OCI-LY1 (cell line): ENCODE data around the gene SH3GL2.
"Not testable (repeated sequence)": the region's sequence is repeated elsewhere in the genome, so short reads cannot be mapped to it uniquely, and the experiment has no call there.

Source experiments
- H2AFZ ChIP-seq: fragments of 200-600 bp; sonication (generic), shearing (Covaris generic); 2 replicates; pipeline ENCODE4 v1.6.0; 2014; ENCODE audit warnings: antibody characterized with exemption, mild to moderate bottlenecking, low read length
- H3F3A ChIP-seq: fragments of 200-600 bp; sonication (generic), shearing (Covaris generic); 2 replicates; pipeline ENCODE4 v1.6.0; 2014; ENCODE audit warnings: mild to moderate bottlenecking, antibody characterized with exemption, low read length, moderate library complexity; ENCODE audit not compliant: insufficient read depth
- H3K27ac ChIP-seq: fragments of 200-600 bp; sonication (generic); 2 replicates; pipeline ENCODE4 v1.5.1; 2014; ENCODE audit warnings: low read length, mixed run types, mild to moderate bottlenecking, low read depth; ENCODE audit not compliant: poor library complexity, severe bottlenecking
- H3K27me3 ChIP-seq: fragments of 200-600 bp; sonication (generic); 2 replicates; pipeline ENCODE4 v1.6.0; 2014; ENCODE audit warnings: antibody characterized with exemption, mild to moderate bottlenecking, low read length, moderate library complexity; ENCODE audit not compliant: insufficient read depth
- H3K36me3 ChIP-seq: fragments of 200-600 bp; sonication (generic); 2 replicates; pipeline ENCODE4 v1.6.1; 2014; ENCODE audit warnings: mild to moderate bottlenecking, antibody characterized with exemption, low read length, moderate library complexity, mixed read lengths; ENCODE audit not compliant: insufficient read depth
- H3K4me1 ChIP-seq: fragments of 200-600 bp; sonication (generic); 2 replicates; pipeline ENCODE4 v1.5.1; 2014; ENCODE audit warnings: mild to moderate bottlenecking, low read length, moderate library complexity; ENCODE audit not compliant: insufficient read depth, severe bottlenecking
- H3K4me2 ChIP-seq: fragments of 200-600 bp; sonication (generic), shearing (Covaris generic); 2 replicates; pipeline ENCODE4 v1.6.1; 2014; ENCODE audit warnings: low read length
- H3K4me3 ChIP-seq: fragments of 200-600 bp; sonication (generic); 2 replicates; pipeline ENCODE4 v1.5.1; 2014; ENCODE audit warnings: low read length, low read depth, mild to moderate bottlenecking, mixed read lengths; ENCODE audit not compliant: poor library complexity, severe bottlenecking
- H3K79me2 ChIP-seq: fragments of 200-600 bp; shearing (Covaris generic); 2 replicates; pipeline ENCODE4 v1.6.1; 2016; ENCODE audit warnings: mixed run types, low read length, mixed read lengths; ENCODE audit not compliant: insufficient read depth
- H3K9ac ChIP-seq: fragments of 200-600 bp; sonication (generic), shearing (Covaris generic); 2 replicates; pipeline ENCODE4 v1.6.1; 2014; ENCODE audit warnings: mild to moderate bottlenecking, low read length, mixed read lengths
- H3K9me2 ChIP-seq: fragments of 200-600 bp; sonication (generic), shearing (Covaris generic); 2 replicates; pipeline ENCODE4 v1.6.1; 2014; ENCODE audit warnings: low read depth, mild to moderate bottlenecking, low read length, mixed read lengths
- H3K9me3 ChIP-seq: fragments of 200-600 bp; shearing (Covaris generic); 2 replicates; pipeline ENCODE4 v1.6.1; 2014; ENCODE audit warnings: low read length, mixed read lengths
- H4K20me1 ChIP-seq: fragments of 200-600 bp; sonication (generic), shearing (Covaris generic); 2 replicates; pipeline ENCODE4 v1.6.0; 2016; ENCODE audit warnings: mild to moderate bottlenecking, low read length; ENCODE audit not compliant: insufficient read depth
- CTCF ChIP-seq: fragments of 200-600 bp; sonication (generic), shearing (Covaris generic); IDR thresholded peaks from 2 replicates; pipeline ENCODE4 v1.5.1; 2017; ENCODE audit warnings: mild to moderate bottlenecking, antibody characterized with exemption, low read length, moderate library complexity, mixed read lengths
- EZH2 ChIP-seq: fragments of 200-600 bp; sonication (generic), shearing (Covaris generic); IDR thresholded peaks from 2 replicates; pipeline ENCODE4 v1.8.0; 2017; ENCODE audit warnings: borderline replicate concordance, mixed run types, mild to moderate bottlenecking, antibody characterized with exemption, low read length, moderate library complexity, mixed read lengths

SH3GL2 gene

GRCh38 chr9:17761984-17762676 lies 183.3 kb downstream of the SH3GL2 start:
- Histone ChIP-seq H3K4me2 (no peak overlapping the region), H3K27me3 (no peaks in the 10 kb centered on the region), H3K36me3 (no peaks in the 10 kb centered on the region), H3K9me2 (no peaks in the 10 kb centered on the region), H3K4me1 (no peaks in the 10 kb centered on the region), H2AFZ (no peak overlapping the region), H3K9me3 (no peaks in the 10 kb centered on the region), H3K27ac (no peak overlapping the region), H3K79me2 (no peaks in the 10 kb centered on the region), H3K4me3 (no peak overlapping the region), H3K9ac (no peak overlapping the region), H4K20me1 (no peaks in the 10 kb centered on the region), H3F3A (no peaks in the 10 kb centered on the region)
- TF ChIP-seq EZH2 (no peak), CTCF (no peak)

- no peak overlapping the region for H3K9ac ChIP-seq
- no peak for TF ChIP-seq CTCF
- TF ChIP-seq EZH2: no peak
- no peaks in the 10 kb centered on the region for H3K9me2 ChIP-seq
- no peaks in the 10 kb centered on the region for H3F3A ChIP-seq
- H3K36me3 ChIP-seq: no peaks in the 10 kb centered on the region
- H2AFZ ChIP-seq: no peak overlapping the region
- H3K9me3 ChIP-seq: no peaks in the 10 kb centered on the region
- H4K20me1 ChIP-seq: no peaks in the 10 kb centered on the region
- no peaks in the 10 kb centered on the region for H3K79me2 ChIP-seq
- no peak overlapping the region for H3K4me2 ChIP-seq
- no peak overlapping the region for H3K27ac ChIP-seq
- H3K4me3 ChIP-seq: no peak overlapping the region
- H3K4me1 ChIP-seq: no peaks in the 10 kb centered on the region
- H3K27me3 ChIP-seq: no peaks in the 10 kb centered on the region
Measured at GRCh38 chr9:17764306-17764705, 185.4 kb downstream of the SH3GL2 start.

- H2AFZ ChIP-seq, H3K27me3 ChIP-seq, H3K9me2 ChIP-seq, H3K79me2 ChIP-seq, H3K4me1 ChIP-seq, H3K9me3 ChIP-seq, H3K36me3 ChIP-seq, H3K9ac ChIP-seq, H3K4me2 ChIP-seq, H3K27ac ChIP-seq, H3F3A ChIP-seq, H4K20me1 ChIP-seq, H3K4me3 ChIP-seq: not testable (repeated sequence)
Measured at GRCh38 chr9:17765131-17765530, 186.3 kb downstream of the SH3GL2 start.

- Histone ChIP-seq H3K9me2 (no peaks in the 10 kb centered on the region), H2AFZ (no peak overlapping the region), H3F3A (no peaks in the 10 kb centered on the region), H3K9me3 (no peaks in the 10 kb centered on the region), H3K79me2 (no peaks in the 10 kb centered on the region), H4K20me1 (no peaks in the 10 kb centered on the region), H3K27me3 (no peaks in the 10 kb centered on the region), H3K27ac (no peak overlapping the region), H3K4me2 (no peak overlapping the region), H3K4me3 (no peak overlapping the region), H3K4me1 (no peaks in the 10 kb centered on the region), H3K9ac (no peak overlapping the region), H3K36me3 (no peaks in the 10 kb centered on the region)
- TF ChIP-seq EZH2 (no peak), CTCF (no peak)
Measured at GRCh38 chr9:17772223-17772622, 193.4 kb downstream of the SH3GL2 start.
